IPS DF 4.7 (cell line): ENCODE results near the gene PKIB.
"Not testable (repeated sequence)": the region's sequence is repeated elsewhere in the genome, so short reads cannot be mapped to it uniquely, and the experiment has no call there.

Experiments used
- DNase-seq: peaks from one replicate; pipeline ENCODE4 v3.0.0-alpha.2; 2013; ENCODE audit warnings: low spot score; ENCODE audit errors: extremely low read depth

Gene PKIB

GRCh38 chr6:122710908-122711635 lies 100.9 kb downstream of the PKIB start:
- DNase-seq, result no peak

DNA sequence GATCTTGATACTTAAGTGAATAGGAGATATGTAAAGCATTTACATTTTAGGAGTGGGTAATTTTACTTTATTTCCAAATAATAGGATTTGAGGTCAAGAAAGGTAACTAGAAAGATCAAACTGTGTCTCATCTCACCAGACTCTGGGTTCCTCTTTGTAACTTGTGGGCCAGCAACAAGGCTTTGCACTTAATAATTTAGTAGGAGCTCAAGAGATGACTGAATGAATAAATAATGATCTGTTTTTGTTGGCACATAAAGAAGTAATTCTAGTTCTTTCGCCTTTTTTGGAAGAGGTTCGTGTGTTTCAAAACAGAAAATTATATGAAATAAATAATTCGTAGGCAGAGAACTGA lies 101.9 kb downstream of the PKIB start:
- DNase-seq, result no peak

GRCh38 chr6:122712448-122713137 lies 102.4 kb downstream of the PKIB start:
- DNase-seq, result no peak

DNA sequence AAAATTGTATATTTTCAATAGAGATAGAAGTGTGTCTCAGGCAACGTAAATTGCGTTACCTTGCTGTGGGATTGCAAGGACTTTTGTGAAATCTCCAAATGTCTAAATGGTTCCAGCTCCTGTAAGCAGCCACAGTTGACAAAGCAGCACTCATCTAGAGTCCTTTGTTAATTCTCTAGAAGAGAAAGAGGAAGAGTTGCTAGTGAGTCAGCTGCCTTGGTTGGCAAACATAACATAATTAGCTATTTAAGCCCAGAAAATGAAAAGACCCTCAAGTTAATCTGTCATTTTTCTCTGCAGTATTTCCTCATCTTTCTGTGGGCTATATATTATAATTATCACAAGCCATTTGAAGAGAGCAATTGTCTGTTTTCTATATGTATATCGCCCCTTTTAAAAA lies 102.9 kb downstream of the PKIB start:
- no peak for DNase-seq

DNA sequence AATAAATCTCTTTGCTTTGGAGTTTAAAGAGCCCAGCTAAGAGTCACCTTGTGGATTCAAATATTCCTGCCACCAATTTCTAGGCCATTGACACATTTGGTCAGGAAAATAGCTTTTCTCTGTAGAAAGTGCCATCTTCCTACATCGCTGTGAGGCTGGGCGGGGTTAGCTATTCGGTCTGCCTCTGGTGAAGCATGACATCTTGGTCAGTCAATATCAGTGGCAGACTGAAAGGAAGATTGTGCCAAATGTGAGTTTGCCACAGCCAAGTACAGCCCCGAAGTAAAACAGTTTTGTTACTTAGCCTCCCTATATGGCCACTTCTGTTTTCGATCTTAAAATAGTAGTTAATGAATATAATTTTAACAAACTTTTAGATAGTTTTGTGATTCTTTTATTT lies 103.9 kb downstream of the PKIB start:
- no peak for DNase-seq

- no peak for DNase-seq
Observed at GRCh38 chr6:122715725-122716124, 105.5 kb downstream of the PKIB start.

GRCh38 chr6:122717350-122717749 lies 107.1 kb downstream of the PKIB start:
- no peak for DNase-seq

DNA sequence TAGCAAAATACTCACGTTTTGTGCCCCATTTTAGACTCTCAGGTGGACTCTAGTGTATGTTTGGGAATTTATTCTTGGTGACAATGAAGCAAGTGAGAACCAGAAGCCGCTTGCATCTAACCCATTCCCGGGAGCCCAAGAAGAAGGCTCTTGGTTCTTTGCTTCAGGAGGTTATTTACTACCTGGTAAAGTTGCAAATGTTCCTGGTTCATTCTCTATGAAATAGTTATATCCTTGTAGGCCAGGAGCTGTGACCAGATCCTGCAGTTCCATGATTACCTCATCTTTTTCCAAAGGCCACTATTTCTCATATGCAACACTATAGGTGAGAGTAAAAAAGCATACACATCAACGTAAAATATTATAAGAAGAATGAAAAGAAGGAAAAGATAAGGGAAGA lies 108.4 kb downstream of the PKIB start:
- DNase-seq, result no peak

DNA sequence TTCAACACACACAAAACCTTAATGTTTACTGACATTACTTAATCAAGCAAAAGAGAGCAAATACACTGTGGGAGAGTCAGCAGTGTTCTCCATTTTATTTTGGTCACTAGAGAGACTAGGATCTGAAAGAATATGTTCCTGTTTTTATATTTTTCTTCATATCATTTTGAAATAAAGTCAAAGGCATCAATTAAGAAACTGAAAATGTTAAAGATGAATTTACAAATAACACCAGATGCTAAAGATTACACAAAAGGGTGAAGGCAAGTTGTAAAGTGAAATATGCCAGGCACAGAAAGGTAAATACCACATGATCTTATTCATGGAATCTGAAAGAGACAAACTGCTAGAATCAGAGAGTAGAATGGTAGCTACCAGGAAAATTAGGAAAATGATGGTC lies 109.0 kb downstream of the PKIB start:
- no peak for DNase-seq

- no peak for DNase-seq
Observed at GRCh38 chr6:122722746-122723145, 112.5 kb downstream of the PKIB start.

DNA sequence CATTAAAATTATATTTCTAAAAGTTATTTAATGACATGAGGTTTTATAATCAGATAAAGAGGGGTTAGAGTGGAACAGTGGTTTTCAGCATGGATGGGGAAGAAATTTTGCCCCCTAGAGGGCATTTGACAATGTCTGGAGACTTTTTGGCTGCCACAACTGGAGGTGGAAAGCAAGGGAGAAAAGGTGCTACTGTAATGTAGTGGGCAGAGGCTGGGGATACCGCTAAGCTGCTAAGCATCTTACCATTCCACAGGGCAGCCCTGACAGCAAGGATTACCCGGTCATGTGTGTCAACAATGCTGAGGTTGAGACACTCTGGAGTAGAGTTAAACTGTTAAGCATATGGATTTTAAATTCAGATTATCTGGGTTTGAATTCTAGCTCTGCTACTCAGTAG lies 116.4 kb downstream of the PKIB start:
- no peak for DNase-seq

GRCh38 chr6:122727244-122727643 lies 117.0 kb downstream of the PKIB start:
- no peak for DNase-seq

GRCh38 chr6:122730334-122730733 lies 120.1 kb downstream of the PKIB start:
- DNase-seq, result no peak

DNA sequence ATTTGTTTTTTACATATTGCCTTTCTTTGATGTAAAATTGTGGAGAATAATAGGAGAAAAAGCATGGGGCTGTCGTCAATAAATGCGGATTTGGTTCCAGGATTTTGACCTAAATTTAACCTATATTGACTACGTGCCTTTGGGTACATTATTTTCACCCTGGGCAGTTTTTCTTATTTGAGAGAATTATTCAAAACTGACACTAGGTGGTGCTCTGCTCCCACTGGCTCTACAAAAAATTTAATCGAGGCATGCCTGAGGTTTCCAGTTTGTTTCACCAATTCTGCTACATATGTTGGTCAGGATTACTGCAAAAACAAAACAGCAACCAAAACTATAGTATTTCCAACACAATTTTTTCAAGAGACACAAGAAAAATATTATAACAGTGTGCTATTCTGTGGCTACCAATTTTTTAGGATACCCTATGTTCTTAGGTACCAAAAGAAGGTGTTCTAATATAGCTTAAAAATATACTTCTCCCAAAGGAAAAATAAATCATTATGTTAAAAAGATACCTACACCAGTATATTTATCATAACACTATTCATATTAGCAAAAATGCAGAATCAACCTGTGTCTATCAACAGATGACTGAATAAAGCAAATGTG lies 120.7 kb downstream of the PKIB start:
- no peak for DNase-seq

DNA sequence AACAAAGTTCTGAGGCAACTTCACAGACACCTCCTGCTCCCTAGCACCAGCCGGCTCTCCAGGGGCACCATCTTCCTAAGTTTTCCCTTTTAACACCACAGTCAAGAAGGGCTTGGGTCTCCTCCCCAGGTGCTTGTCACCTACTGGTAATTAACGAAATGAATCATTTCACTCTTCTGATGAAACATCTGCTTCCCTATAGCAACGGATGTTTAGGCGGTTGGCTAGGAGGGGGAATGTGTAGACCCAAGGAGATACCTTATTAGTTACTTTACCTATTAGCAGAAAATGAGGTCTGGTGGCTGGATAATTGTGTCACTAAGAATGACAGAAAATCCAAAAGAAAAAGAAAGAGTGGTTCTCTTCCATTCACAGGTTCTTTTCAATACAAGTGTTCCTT lies 123.1 kb downstream of the PKIB start:
- no peak for DNase-seq

- DNase-seq, result no peak
Observed at GRCh38 chr6:122734529-122735395, 124.6 kb downstream of the PKIB start.

GRCh38 chr6:122735582-122735981 lies 125.4 kb downstream of the PKIB start:
- no peak for DNase-seq

GRCh38 chr6:122736163-122736562 lies 126.0 kb downstream of the PKIB start:
- no peak for DNase-seq

- no peak for DNase-seq
Observed at GRCh38 chr6:122736616-122737015, 126.4 kb downstream of the PKIB start.

DNA sequence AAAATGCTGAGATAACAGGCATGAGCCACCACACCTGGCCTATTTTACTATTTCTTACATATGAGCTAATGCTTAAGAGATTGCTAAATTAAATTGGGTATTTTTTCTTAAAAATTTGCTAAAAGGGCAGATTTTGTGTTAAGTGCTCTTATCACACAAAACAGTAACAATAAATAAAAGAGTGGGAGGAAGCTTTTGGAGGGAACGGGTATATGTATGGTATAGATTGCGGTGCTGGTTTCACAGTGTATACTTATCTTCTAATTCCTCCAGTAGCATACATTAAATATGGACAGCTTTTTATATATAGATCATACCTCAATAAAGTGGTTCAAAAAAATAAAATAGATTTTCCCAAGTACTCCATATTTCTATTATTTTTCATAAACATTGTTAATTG lies 129.9 kb downstream of the PKIB start:
- DNase-seq, result no peak

DNA sequence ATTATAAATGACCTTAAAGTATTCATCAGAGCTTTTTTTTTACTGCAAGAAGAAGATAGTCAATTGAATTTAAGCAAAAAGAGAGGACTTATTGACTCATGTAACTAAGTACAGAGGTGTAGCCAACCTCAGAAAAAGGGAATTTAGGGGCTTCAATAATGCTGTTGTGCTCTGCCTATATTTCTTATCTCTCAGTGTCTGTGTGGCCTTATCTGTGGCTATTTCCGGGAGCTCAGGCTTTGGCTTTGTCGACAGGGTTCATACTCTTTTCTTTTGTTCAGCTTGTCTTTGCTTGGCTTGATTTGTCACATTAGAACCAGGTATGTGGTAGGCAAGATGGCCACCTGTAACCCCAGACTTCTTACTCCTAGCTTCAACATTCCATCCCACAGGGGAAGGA lies 130.7 kb downstream of the PKIB start:
- DNase-seq, result no peak

DNA sequence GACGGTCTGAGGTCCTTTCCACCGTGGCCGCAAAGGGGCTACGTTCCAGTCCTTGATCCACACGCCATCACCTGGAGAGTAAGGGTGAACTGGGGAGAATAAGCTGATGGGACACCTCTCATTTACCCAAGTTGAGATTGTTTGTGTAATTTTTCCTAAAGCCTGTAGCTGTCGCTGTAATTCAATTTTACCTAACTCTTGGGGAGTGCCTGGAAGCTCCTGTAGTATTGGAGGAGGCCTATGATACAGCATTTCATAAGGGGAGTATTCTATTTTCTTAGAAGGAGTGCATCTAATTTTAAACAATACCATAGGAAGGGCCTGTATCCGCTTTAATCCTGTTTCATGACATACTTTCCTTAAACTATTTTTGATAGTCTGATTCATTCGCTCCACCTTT lies 134.0 kb downstream of the PKIB start:
- DNase-seq, result not testable (repeated sequence)
